WI38 (cell line): ENCODE data around the gene KRT4.

Source experiments
- H3K4me3 ChIP-seq: 2 replicates; pipeline ENCODE4 v1.5.1; 2011; ENCODE audit warnings: low read depth, mild to moderate bottlenecking, control low read depth, low read length
- TF ChIP-seq, protein P1 (sequence below): IDR thresholded peaks from 2 replicates; pipeline ENCODE4 v1.5.1; 2012; ENCODE audit warnings: low read depth, mild to moderate bottlenecking, control low read depth, low read length

The KRT4 gene

DNA sequence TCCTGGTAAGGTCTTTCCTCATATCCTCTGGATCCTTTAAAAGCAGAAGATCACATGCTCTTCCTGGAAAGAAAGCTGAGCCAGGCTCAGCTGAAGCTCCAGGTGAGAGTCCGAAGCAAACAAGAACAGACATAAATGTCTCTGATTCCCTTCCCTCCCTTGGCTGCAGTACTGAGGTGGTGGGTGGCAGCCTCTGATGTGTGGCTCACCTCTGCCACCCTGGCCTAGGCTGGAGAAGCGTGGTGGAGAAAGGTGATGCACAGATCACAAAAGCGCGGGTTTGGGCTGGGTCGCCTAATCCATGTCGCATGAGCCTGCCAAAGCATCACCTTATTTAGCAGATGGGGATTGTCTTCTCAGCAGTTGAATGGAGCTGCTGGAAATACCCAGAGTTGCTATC lies 34.0 kb downstream of the KRT4 start:
- no peak overlapping the region for H3K4me3 ChIP-seq
- TF ChIP-seq, protein P1, sequence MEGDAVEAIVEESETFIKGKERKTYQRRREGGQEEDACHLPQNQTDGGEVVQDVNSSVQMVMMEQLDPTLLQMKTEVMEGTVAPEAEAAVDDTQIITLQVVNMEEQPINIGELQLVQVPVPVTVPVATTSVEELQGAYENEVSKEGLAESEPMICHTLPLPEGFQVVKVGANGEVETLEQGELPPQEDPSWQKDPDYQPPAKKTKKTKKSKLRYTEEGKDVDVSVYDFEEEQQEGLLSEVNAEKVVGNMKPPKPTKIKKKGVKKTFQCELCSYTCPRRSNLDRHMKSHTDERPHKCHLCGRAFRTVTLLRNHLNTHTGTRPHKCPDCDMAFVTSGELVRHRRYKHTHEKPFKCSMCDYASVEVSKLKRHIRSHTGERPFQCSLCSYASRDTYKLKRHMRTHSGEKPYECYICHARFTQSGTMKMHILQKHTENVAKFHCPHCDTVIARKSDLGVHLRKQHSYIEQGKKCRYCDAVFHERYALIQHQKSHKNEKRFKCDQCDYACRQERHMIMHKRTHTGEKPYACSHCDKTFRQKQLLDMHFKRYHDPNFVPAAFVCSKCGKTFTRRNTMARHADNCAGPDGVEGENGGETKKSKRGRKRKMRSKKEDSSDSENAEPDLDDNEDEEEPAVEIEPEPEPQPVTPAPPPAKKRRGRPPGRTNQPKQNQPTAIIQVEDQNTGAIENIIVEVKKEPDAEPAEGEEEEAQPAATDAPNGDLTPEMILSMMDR = no peak

DNA sequence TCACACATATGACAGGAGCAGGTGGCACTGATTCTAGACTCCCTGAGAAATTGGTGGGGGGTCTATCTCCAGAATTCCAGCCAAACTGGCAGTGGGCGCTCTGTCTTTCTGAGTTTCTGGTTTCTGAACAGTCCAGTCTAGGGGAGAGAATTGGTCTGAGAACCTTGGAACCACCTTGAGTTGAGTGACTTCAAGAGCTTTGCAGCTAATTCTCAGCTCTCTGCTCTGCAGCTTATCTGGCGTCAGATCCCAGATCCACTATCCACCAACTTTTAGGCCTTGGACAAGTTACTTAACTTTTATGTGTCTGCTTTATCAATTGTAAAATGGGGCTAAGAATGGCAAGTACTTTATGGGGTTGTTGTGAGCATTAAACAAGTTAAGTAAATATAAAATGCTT lies 35.1 kb downstream of the KRT4 start:
- H3K4me3 ChIP-seq = no peak overlapping the region
- TF ChIP-seq, protein P1 = no peak

DNA sequence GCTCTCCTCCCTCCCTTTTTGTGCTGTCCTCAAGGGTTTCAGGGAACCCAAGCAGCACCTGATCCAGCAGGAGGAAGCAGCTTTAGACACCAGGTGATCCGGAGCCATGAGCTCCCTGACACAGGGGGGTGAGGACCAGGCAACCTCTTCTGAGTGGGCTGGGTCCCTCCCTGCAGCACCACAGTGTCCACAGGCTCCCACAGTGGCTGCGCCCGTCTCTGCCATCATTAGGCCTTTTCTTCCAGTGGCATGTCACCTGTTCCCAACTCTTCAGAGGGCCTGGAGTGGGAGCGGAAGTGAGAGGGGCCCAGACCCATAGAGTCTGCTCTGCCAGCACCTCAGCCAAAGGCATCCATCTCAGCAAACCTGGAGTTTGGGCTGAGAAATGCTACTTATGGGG lies 36.4 kb downstream of the KRT4 start:
- TF ChIP-seq, protein P1 = no peak
- no peak overlapping the region for H3K4me3 ChIP-seq

DNA sequence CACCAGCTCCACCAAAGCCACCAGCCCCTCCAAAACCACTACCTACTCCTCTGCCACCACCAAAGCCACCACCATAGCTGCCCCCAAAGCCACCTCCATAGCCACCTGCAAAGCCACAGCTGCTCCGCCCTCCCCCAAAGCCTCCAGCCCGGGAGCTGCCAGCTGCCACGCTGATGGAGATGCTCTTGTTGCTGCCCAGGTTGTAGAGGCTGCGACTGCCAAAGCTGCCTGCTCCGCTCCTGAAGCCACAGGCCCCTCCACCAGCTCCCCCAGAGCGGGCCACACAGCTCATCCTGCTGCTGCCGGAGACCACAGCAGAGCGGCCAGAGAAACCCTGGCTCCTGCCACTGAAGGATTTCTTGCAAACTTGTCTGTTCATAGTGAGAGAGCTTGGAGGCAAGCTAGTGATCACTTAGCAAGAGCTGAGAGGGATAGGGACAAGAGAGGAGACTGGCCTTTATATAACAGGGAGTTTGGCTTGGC lies 37.0 kb downstream of the KRT4 start, which contains the start of gene KRT76:
KRT76 (minus strand) TSS at position 433 of the 483 bp plus-strand sequence; CDS start at position 379, 54 bp downstream.
- TF ChIP-seq, protein P1 = no peak
- no peak within 1 kb of the TSS for H3K4me3 ChIP-seq

DNA sequence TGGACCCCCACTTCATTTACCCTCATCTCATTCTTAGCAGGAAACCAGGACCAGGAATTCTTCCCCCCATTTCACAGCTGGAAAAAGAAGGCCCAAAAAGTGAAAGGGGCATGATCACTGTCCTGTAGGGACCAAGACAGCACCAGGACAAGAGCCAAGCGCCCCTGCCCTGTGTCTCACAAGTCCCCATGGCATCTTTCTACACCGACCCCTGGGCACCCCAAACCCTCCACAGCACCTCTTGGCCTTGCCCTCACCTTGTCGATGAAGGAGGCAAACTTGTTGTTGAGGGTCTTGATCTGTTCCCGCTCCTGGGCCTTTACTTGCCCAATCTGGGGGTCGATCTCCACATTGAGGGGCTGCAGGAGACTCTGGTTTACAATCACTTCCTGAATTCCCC lies 37.5 kb downstream of the KRT4 start:
- no peak overlapping the region for H3K4me3 ChIP-seq
- TF ChIP-seq, protein P1 = no peak

DNA sequence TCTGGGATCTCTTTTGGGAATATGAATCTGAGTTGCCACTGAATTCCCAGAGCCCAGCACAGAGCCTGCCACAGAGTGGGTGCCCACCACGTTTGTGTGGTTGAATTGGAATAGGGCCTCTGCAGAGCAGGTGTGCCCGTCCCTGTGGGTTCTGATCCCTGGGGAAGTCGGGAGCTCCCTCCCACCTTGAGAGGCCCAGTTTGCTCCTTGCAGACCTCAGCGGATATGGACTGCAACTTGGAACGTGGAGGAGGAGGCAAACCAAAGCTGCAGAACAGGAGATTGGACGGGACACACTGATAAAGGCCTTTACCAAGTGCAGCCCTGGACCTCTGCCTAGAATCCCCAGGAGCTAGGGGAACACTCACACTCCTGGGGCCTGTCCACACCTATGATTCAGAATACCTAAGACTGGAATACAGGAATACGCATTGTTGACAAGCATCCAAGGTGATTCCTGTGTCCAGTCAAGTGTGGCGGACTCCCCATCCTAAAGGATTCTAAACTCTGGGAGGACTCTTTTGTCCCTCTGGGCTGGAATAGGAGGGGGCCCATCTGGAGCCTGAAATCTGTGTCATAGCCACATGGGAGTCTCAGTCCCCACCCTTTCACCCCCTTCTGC lies 39.2 kb downstream of the KRT4 start:
- H3K4me3 ChIP-seq = no peak overlapping the region
- TF ChIP-seq, protein P1 = no peak

DNA sequence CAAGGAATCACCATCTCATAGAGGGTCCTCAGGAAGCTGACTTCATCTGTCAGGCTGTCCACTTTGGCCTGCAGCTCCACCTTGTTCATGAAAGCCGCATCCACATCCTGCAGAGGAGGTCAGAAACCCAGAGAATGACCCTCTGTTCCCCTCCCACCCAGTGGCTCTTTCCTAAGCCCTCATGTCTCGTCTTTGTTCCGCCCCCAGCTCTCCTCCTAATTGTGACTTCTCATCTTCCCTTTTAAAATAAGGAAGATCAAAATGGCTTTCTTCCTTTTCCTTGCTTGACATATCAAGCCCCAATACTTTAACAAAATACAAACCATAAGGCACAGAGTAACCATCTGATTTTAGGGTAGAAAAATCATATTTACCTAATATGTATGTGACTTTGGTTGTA lies 41.1 kb downstream of the KRT4 start:
- H3K4me3 ChIP-seq = no peak overlapping the region
- TF ChIP-seq, protein P1 = no peak
